ENCODE results near the gene CSE1L.
"Not testable (repeated sequence)": the region's sequence is repeated elsewhere in the genome, so short reads cannot be mapped to it uniquely, and the experiment has no call there.

CSE1L gene

DNA sequence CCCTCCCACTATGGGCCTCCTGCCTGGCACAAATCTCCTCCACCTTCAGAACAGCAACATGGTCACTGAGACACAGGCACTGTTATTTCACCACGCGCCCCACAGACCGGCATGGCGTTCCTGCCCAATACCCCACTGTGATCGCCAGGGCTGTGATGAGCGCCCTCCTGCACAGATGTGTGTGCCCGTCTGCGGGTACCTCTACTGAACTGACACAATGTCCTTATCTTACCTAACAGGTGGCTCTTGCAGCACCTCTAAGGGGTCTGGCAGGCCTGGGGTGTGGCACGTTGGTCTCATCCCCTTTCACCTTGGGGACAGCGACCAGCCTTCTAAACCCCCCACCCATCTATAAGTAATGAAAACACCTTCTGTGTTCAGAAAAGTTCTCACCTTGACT is 77.9 kb downstream of the CSE1L start:
- no peak for DNase-seq

GRCh38 chr20:49132995-49133478 is 86.9 kb downstream of the CSE1L start:
- DNase-seq: peak in 3 of 14 donors; percentile 1 to 33 (median 19)

DNA sequence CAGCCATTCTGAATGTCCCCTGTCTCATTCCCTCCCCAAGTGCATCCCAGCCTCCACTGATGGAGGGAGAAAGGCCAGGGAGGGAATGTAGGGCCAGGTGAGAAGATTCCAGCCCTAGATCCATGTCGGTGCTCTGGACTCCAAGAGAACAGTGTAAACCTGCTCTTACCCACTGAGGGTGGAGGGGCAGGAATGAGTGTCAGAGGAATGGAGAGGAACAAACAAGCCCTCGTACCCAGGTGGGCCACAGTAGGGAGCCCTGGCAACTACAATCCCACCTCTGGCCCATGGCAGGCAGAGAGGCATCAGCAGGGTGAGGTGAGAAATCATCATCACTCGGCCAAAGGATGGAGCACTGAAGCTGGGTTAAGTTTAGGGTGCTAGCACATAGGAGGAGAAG is 87.5 kb downstream of the CSE1L start:
- no peak for DNase-seq

GRCh38 chr20:49134797-49135196 is 88.7 kb downstream of the CSE1L start:
- not testable (repeated sequence) for DNase-seq

DNA sequence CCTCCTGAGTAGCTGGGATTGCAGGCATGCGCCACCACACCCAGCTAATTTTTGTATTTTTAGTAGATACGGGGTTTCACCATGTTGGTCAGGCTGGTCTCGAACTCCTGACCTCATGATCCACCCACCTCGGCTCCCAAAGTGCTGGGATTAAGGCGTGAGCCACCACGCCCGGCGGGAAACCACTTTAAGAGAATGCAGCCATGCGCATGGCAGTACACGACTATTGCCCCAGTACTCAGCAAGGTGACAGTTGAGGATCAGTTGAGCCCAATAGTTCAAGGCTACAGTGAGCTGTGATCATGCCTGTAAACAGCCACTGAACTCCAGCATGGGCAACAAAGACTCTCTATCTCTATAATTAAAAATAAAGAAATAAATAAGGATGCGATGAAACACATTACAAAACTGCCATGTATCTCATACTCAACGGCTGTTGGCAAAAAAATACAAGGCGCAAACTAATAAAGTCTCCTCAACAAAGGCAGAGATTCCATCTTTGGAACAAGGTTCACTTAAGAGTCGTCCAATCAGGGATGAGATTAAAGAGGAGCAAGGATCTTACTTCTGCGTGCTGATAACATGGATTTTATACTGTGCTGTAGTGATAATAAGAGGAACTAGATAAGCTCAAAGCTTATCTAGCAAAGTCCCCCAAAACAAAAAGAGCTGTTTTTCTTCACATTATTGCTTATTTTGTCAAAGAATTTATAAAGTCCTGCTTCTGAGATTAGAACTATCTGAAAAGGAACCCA is 90.9 kb downstream of the CSE1L start:
- DNase-seq: no peak

- DNase-seq: no peak
These were observed 92.3 kb downstream of the CSE1L start for GRCh38 chr20:49138431-49138830.

DNA sequence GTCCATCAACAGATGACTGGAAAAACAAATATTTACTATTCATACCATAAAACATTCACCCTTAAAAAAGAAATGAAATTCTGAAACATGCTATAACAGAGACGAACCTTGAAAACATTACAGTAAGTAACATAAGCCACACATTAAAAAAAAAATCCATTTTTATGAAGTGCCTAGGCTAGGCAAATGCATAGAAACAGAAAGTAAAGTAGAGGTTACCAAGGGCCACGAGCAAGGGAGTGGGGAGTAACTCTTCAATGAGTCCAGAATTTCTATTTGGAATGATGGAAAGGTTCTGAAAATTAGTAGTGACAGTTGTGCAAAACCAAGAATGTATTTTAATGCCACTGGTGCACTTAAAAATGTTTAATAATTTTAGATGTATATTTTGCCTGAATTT is 94.3 kb downstream of the CSE1L start:
- no peak for DNase-seq

- DNase-seq: no peak
These were observed 94.7 kb downstream of the CSE1L start for GRCh38 chr20:49140834-49141233.

Measured in C1 segment of cervical spinal cord (tissue), 14 donors.